ENCODE data around the gene TRPM1.

DNA sequence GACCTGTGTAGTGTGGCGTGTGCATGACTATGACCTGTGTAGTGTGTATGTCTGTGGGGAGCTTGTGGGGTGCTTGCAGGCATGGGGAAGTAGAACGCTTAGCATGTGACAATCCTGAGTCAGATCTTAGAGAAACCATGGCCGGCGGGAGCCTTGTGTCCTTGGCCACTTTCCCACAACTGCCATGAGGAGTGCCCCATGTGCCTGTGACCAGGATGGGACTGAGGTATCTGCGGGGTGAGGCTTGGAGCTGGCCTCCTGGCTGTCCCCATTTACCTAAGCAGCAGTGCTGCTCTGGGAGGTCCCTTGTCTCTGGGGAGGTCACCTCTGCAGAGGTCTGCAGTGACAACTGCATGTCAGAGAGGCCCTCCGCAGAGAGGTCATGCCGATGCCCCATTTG, 23.6 kb downstream of the TRPM1 start:
- no peak for TF ChIP-seq POLR2A (IDR thresholded peaks at IDR 0.05)
- TF ChIP-seq, protein P1, sequence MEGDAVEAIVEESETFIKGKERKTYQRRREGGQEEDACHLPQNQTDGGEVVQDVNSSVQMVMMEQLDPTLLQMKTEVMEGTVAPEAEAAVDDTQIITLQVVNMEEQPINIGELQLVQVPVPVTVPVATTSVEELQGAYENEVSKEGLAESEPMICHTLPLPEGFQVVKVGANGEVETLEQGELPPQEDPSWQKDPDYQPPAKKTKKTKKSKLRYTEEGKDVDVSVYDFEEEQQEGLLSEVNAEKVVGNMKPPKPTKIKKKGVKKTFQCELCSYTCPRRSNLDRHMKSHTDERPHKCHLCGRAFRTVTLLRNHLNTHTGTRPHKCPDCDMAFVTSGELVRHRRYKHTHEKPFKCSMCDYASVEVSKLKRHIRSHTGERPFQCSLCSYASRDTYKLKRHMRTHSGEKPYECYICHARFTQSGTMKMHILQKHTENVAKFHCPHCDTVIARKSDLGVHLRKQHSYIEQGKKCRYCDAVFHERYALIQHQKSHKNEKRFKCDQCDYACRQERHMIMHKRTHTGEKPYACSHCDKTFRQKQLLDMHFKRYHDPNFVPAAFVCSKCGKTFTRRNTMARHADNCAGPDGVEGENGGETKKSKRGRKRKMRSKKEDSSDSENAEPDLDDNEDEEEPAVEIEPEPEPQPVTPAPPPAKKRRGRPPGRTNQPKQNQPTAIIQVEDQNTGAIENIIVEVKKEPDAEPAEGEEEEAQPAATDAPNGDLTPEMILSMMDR (IDR thresholded peaks at IDR 0.05), result no peak
